ENCODE measurements around the gene RRAS2.
A peak's percentile ranks its signal among the peaks of the same experiment; 100 is the strongest.
"Not testable (repeated sequence)": the region's sequence is repeated elsewhere in the genome, so short reads cannot be mapped to it uniquely, and the experiment has no call there.

Gene RRAS2

GRCh38 chr11:14358729-14359439 lies at the start of gene RRAS2:
TSS of gene RRAS2 (minus strand) at chr11:14359183. CDS start at chr11:14358870, 313 bp downstream.
- peak; percentile 70 to 74 for DNase-seq (ENCODE audit: low read depth in 2 of 2)

- DNase-seq (ENCODE audit: low read depth in 2 of 2): no peak
Observed at GRCh38 chr11:14408612-14409011, 49.6 kb upstream of the RRAS2 start.

- not testable (repeated sequence) for DNase-seq (ENCODE audit: low read depth in 2 of 2)
Observed at GRCh38 chr11:14406116-14406515, 47.1 kb upstream of the RRAS2 start.

GRCh38 chr11:14403528-14403927 lies 44.5 kb upstream of the RRAS2 start:
- not testable (repeated sequence) for DNase-seq (ENCODE audit: low read depth in 2 of 2)

GRCh38 chr11:14399087-14399486 lies 40.1 kb upstream of the RRAS2 start:
- DNase-seq (ENCODE audit: low read depth in 2 of 2): no peak

- DNase-seq (ENCODE audit: low read depth in 2 of 2): no peak
Observed at GRCh38 chr11:14396273-14396672, 37.3 kb upstream of the RRAS2 start.

- no peak for DNase-seq (ENCODE audit: low read depth in 2 of 2)
Observed at GRCh38 chr11:14393889-14394288, 34.9 kb upstream of the RRAS2 start.

- DNase-seq (ENCODE audit: low read depth in 2 of 2): no peak
Observed at GRCh38 chr11:14393129-14393528, 34.1 kb upstream of the RRAS2 start.

- no peak for DNase-seq (ENCODE audit: low read depth in 2 of 2)
Observed at GRCh38 chr11:14390669-14391068, 31.7 kb upstream of the RRAS2 start.

- DNase-seq (ENCODE audit: low read depth in 2 of 2): no peak
Observed at GRCh38 chr11:14388352-14388751, 29.4 kb upstream of the RRAS2 start.

- DNase-seq (ENCODE audit: low read depth in 2 of 2): no peak
Observed at GRCh38 chr11:14386895-14387480, 28.0 kb upstream of the RRAS2 start.

- DNase-seq (ENCODE audit: low read depth in 2 of 2): no peak
Observed at GRCh38 chr11:14386081-14386480, 27.1 kb upstream of the RRAS2 start.

GRCh38 chr11:14384338-14384737 lies 25.4 kb upstream of the RRAS2 start:
- no peak for DNase-seq (ENCODE audit: low read depth in 2 of 2)

- no peak for DNase-seq (ENCODE audit: low read depth in 2 of 2)
Observed at GRCh38 chr11:14381968-14382367, 23.0 kb upstream of the RRAS2 start.

- peak; percentile 21 to 24 for DNase-seq (ENCODE audit: low read depth in 2 of 2)
Observed at GRCh38 chr11:14380947-14381561, 22.1 kb upstream of the RRAS2 start.

- no peak for DNase-seq (ENCODE audit: low read depth in 2 of 2)
Observed at GRCh38 chr11:14380125-14380936, 21.3 kb upstream of the RRAS2 start.

- no peak for DNase-seq (ENCODE audit: low read depth in 2 of 2)
Observed at GRCh38 chr11:14378171-14378570, 19.2 kb upstream of the RRAS2 start.

- DNase-seq (ENCODE audit: low read depth in 2 of 2): no peak
Observed at GRCh38 chr11:14376920-14377319, 17.9 kb upstream of the RRAS2 start.

GRCh38 chr11:14374922-14375830 lies 16.2 kb upstream of the RRAS2 start:
- no peak for DNase-seq (ENCODE audit: low read depth in 2 of 2)

GRCh38 chr11:14373941-14374646 lies 15.1 kb upstream of the RRAS2 start:
- no peak for DNase-seq (ENCODE audit: low read depth in 2 of 2)

- DNase-seq (ENCODE audit: low read depth in 2 of 2): no peak
Observed at GRCh38 chr11:14372011-14372410, 13.0 kb upstream of the RRAS2 start.

Data from stimulated activated CD4-positive, alpha-beta T cell treated with anti-CD3 and anti-CD28 coated beads, Interleukin-4, amount 100 ng/mL, for 48 hours (primary cell).